ENCODE data around the gene FCRL2. TPM values are rescaled to one million over a fixed set of nuclear protein-coding genes. Genes with fewer than 3 reads are reported as not detected.

FCRL2 gene
- total RNA-seq, 2 donors from 2014 or later, result not detected

- DNase-seq (no peak), ATAC-seq (no peak)
- no peaks in the 10 kb centered on the region for H3K9me3 ChIP-seq
- H3K27ac ChIP-seq, result no peak overlapping the region
- WGBS, 2 donors, result 6 to 8% methylated on average over 1 of the region's 1 CpG
- H3K4me1 ChIP-seq, result no peaks in the 10 kb centered on the region
- no peaks in the 10 kb centered on the region for H3K36me3 ChIP-seq (replicated peaks in 1 of 2; ENCODE audit: insufficient read depth in 1 of 2, low read depth in 2 of 2)
- no peak for TF ChIP-seq CTCF (IDR thresholded peaks at IDR 0.05)
- no peak for TF ChIP-seq POLR2A (IDR thresholded peaks at IDR 0.05)
- intact Hi-C loops (cut with DNase I), result no loop called here
- H3K4me3 ChIP-seq, result no peak overlapping the region
- no peaks in the 10 kb centered on the region for H3K27me3 ChIP-seq
These were observed 8.3 kb upstream of the FCRL2 start for GRCh38 chr1:157785248-157785647.

- Histone ChIP-seq H3K27me3 (no peaks in the 10 kb centered on the region), H3K4me3 (no peak overlapping the region), H3K36me3 (replicated peaks in 1 of 2; ENCODE audit: insufficient read depth in 1 of 2, low read depth in 2 of 2) (no peaks in the 10 kb centered on the region), H3K9me3 (no peaks in the 10 kb centered on the region), H3K4me1 (no peaks in the 10 kb centered on the region), H3K27ac (no peak overlapping the region)
- no peak for DNase-seq
- intact Hi-C loops (cut with DNase I), result no loop called here
- 48 to 49% methylated on average over 3 of the region's 3 CpGs for WGBS, 2 donors
- ATAC-seq, result no peak
- TF ChIP-seq POLR2A (IDR thresholded peaks at IDR 0.05) (no peak), CTCF (IDR thresholded peaks at IDR 0.05) (no peak)
These were observed 7.9 kb upstream of the FCRL2 start for GRCh38 chr1:157784801-157785200.

GRCh38 chr1:157782931-157783330 lies 6.0 kb upstream of the FCRL2 start:
- no peak overlapping the region for H3K4me3 ChIP-seq
- no peaks in the 10 kb centered on the region for H3K9me3 ChIP-seq
- intact Hi-C loops (cut with DNase I), result no loop called here
- TF ChIP-seq CTCF (IDR thresholded peaks at IDR 0.05) (no peak), POLR2A (IDR thresholded peaks at IDR 0.05) (no peak)
- no peak for DNase-seq
- H3K27me3 ChIP-seq, result no peaks in the 10 kb centered on the region
- WGBS, 2 donors, result 74 to 92% methylated on average over 1 of the region's 1 CpG
- H3K27ac ChIP-seq, result no peak overlapping the region
- H3K36me3 ChIP-seq (replicated peaks in 1 of 2; ENCODE audit: insufficient read depth in 1 of 2, low read depth in 2 of 2), result no peaks in the 10 kb centered on the region
- ATAC-seq, result no peak
- no peaks in the 10 kb centered on the region for H3K4me1 ChIP-seq

GRCh38 chr1:157781048-157781447 lies 4.1 kb upstream of the FCRL2 start:
- no peak for ATAC-seq
- 31 to 37% methylated on average over 2 of the region's 2 CpGs for WGBS, 2 donors

More at GRCh38 chr1:157781048-157781447, 4.1 kb upstream of the FCRL2 start:
- no peak overlapping the region for H3K27ac ChIP-seq
- no peaks in the 10 kb centered on the region for H3K4me1 ChIP-seq
- TF ChIP-seq CTCF (IDR thresholded peaks at IDR 0.05) (no peak), POLR2A (IDR thresholded peaks at IDR 0.05) (no peak)
- intact Hi-C loops (cut with DNase I), result no loop called here
- no peaks in the 10 kb centered on the region for H3K27me3 ChIP-seq
- H3K9me3 ChIP-seq, result no peaks in the 10 kb centered on the region
- no peak for DNase-seq
- no peak overlapping the region for H3K4me3 ChIP-seq
- H3K36me3 ChIP-seq (replicated peaks in 1 of 2; ENCODE audit: insufficient read depth in 1 of 2, low read depth in 2 of 2), result no peaks in the 10 kb centered on the region
